Subcutaneous abdominal adipose tissue (tissue), 5 donors: ENCODE measurements around the gene SCAP.
"Not testable (repeated sequence)": the region's sequence is repeated elsewhere in the genome, so short reads cannot be mapped to it uniquely, and the experiment has no call there.

Experiments
- H3K27ac ChIP-seq: one replicate; pipeline ENCODE4 v1.7.0; 2013; ENCODE audit warnings: low read depth, mild to moderate bottlenecking, inconsistent platforms, low read length, moderate library complexity
- H3K27me3 ChIP-seq, 5 donors: one replicate each; pipeline ENCODE4 v1.7.0; 2013; ENCODE audit warnings: low read length in 5 of 5, inconsistent platforms in 1 of 5; ENCODE audit not compliant: control insufficient read depth in 5 of 5, insufficient read depth in 4 of 5
- H3K36me3 ChIP-seq, 5 donors: one replicate each; pipeline ENCODE4 v1.7.0; 2013; ENCODE audit warnings: low read length in 5 of 5; ENCODE audit not compliant: control insufficient read depth in 5 of 5, insufficient read depth in 5 of 5
- H3K4me1 ChIP-seq, 5 donors: one replicate each; pipeline ENCODE4 v1.7.0; 2013; ENCODE audit warnings: low read length in 5 of 5, mild to moderate bottlenecking in 3 of 5, moderate library complexity in 1 of 5; ENCODE audit not compliant: control insufficient read depth in 5 of 5, insufficient read depth in 5 of 5
- H3K4me3 ChIP-seq, 5 donors: one replicate each; pipeline ENCODE4 v1.7.0; 2013; ENCODE audit warnings: low read length in 5 of 5, low read depth in 1 of 5
- H3K9ac ChIP-seq, 5 donors: one replicate each; pipeline ENCODE4 v1.7.0; 2013; ENCODE audit warnings: low read length in 5 of 5, mild to moderate bottlenecking in 4 of 5, moderate library complexity in 3 of 5
- H3K9me3 ChIP-seq, 5 donors: one replicate each; pipeline ENCODE4 v1.7.0; 2013; ENCODE audit warnings: low read length in 5 of 5; ENCODE audit not compliant: control insufficient read depth in 5 of 5
- donor health status: healthy.
- donor health status: healthy.
- donor health status: healthy.
- donor health status: healthy.
- donor health status: healthy.

SCAP gene

DNA sequence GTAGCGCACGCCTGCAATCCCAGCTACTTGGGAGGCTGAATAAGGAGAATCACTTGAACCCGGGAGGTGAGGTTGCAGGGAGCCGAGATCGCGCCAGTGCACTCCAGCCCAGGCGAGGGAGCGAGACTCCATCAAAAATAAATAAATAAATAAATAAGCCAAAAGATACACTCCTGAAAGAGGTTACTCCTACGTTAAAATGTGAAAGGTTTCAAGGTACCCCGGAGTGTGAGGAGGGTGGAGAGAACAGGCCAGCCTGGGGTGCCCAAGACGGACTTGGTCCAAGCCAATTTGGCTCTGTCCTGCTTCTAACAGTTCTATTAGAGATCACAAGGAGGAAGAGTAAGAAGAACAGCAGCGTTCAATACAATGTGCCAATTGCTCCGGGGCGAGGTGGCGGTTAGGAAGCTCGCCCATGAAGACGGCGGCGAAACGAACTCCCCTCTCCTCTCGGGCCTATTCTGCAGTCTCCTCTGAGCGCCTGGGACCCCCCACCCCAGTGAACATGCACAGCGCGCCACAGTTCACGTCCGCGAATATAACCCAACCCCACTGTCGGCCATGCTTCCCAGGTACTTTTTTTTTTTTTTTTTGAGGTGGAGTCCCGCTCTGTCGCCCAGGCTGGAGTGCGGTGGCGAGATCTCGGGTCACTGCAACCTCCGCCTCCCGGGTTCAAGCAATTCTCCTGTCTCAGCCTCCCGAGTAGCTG lies 36.8 kb upstream of the SCAP start:
- no peaks in the 10 kb centered on the region for H3K27me3 ChIP-seq
- H3K4me1 ChIP-seq: peaks cover 0 to 14% (median 12%) of the 10 kb centered on the region in 5 donors
- H3K4me3 ChIP-seq: peak overlapping the region; percentile 79 to 92 (median 88)
- peak overlapping the region; percentile 93 for H3K27ac ChIP-seq
- no peaks in the 10 kb centered on the region for H3K9me3 ChIP-seq
- H3K36me3 ChIP-seq: peaks cover 3 to 30% (median 15%) of the 10 kb centered on the region in 5 donors
- peak overlapping the region; percentile 63 to 94 (median 78) for H3K9ac ChIP-seq

DNA sequence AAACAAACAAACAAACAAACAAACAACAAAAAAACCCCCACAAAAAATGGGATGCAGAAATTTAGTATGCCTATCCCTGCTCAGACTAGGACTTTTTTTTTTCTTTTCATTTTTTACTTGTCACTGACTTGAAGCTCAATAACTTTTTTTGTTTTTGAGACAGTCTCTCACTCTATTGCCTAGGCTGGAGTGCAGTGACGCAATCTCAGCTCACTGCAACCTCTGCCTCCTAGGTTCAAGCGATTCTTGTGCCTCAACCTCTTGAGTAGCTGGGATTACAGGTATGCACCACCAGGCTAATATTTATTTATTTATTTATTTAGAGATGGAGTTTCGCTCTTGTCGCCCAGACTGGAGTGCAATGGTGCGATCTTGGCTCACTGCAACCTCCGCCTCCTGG lies 29.5 kb upstream of the SCAP start:
- H3K4me3 ChIP-seq, H3K27me3 ChIP-seq, H3K4me1 ChIP-seq, H3K27ac ChIP-seq, H3K9ac ChIP-seq, H3K9me3 ChIP-seq: not testable (repeated sequence)
- peaks cover 5 to 69% (median 45%) of the 10 kb centered on the region in 5 donors for H3K36me3 ChIP-seq

DNA sequence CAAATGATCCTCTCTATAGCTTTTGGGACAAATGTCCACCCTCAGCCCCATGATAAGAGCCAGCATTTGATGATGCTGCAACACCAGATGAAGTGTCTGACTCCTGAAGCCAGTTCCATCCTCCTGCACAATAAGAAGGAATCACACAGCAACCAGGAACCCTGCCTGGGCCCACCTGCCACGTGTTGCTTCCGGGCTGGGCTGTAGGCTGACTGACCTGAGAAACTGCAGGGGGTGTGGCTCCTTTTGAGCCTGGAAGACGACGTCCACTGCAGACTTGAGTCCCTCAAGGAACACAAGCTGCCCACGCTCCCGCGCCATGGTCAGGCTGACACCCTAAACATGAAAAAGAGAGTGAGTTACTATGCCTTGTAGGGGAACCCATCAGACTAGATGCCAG lies 28.4 kb upstream of the SCAP start:
- H3K9ac ChIP-seq: no peak overlapping the region
- no peaks in the 10 kb centered on the region for H3K4me1 ChIP-seq
- H3K36me3 ChIP-seq: peaks cover 5 to 64% (median 46%) of the 10 kb centered on the region in 5 donors
- H3K27ac ChIP-seq: no peak overlapping the region
- no peak overlapping the region for H3K4me3 ChIP-seq
- H3K27me3 ChIP-seq: no peaks in the 10 kb centered on the region
- H3K9me3 ChIP-seq: no peaks in the 10 kb centered on the region

DNA sequence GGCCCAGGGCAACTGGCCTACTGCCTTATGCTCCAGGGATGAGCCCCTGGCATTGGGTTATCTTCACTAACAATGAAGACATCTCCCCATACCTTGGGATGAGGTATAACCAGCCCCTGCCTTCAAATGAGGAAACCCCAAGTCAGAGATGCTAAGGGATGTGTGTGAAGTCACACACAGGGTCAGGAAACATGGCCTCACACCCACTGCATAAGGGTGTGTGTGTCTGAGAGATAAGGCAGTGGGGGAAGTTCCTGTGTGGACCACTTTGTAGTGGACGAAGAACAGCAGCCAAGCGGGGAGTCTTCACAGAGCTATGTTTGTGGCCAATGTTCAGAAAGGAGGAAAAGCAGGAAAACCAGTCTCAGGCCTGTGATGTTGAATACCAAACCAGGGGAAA lies 27.3 kb upstream of the SCAP start:
- H3K9me3 ChIP-seq: no peaks in the 10 kb centered on the region
- no peak overlapping the region for H3K9ac ChIP-seq
- H3K27ac ChIP-seq: no peak overlapping the region
- no peak overlapping the region for H3K4me3 ChIP-seq
- no peaks in the 10 kb centered on the region for H3K4me1 ChIP-seq
- H3K27me3 ChIP-seq: no peaks in the 10 kb centered on the region
- H3K36me3 ChIP-seq: peaks cover 5 to 67% (median 54%) of the 10 kb centered on the region in 5 donors

DNA sequence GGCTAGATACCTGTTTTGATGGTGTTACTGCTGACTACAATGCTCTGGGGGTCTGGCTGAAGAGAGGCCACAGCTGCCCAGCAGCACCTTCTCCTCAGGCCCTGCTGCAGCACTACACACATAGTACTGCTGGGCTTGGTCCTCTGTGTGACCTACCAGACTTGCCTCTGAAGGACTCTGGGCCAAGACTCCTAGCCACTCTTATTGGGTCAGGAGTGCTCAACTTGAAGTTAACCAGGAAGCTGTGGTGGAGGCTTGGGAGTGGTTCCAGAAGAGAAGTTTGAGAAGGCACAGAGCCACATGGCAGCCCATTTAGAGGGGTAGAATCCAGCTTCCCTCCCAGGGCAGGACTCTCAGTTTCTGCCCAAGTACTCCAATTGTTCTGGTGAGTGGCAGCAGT lies 21.2 kb upstream of the SCAP start:
- Histone ChIP-seq H3K9ac (no peak overlapping the region), H3K36me3 (peaks cover 2 to 67% (median 56%) of the 10 kb centered on the region in 5 donors), H3K27ac (no peak overlapping the region), H3K4me3 (no peak overlapping the region), H3K27me3 (no peaks in the 10 kb centered on the region), H3K9me3 (no peaks in the 10 kb centered on the region), H3K4me1 (no peaks in the 10 kb centered on the region)

DNA sequence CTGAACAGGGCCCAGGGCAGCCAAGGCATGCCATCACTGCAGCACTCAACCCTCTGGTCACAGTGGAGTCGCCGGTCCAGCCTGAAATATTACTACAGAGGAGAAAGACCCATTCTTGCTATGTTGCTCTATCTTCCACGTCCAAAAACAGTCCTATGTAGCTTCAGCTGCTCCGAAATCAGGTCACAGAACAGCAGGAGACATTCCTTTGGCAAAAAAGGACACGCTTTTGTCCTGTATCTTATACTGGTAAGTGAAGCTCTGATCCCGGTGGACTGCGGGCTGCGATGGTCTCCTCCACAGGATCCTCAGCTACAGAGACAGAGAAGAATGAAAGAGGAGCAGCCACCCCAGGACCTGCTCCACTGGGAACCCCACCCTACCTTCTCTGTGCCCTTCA lies 20.1 kb upstream of the SCAP start:
- Histone ChIP-seq H3K4me1 (no peaks in the 10 kb centered on the region), H3K27me3 (no peaks in the 10 kb centered on the region), H3K36me3 (peaks cover 0 to 57% (median 46%) of the 10 kb centered on the region in 5 donors), H3K9me3 (no peaks in the 10 kb centered on the region), H3K27ac (no peak overlapping the region), H3K9ac (no peak overlapping the region), H3K4me3 (no peak overlapping the region)

DNA sequence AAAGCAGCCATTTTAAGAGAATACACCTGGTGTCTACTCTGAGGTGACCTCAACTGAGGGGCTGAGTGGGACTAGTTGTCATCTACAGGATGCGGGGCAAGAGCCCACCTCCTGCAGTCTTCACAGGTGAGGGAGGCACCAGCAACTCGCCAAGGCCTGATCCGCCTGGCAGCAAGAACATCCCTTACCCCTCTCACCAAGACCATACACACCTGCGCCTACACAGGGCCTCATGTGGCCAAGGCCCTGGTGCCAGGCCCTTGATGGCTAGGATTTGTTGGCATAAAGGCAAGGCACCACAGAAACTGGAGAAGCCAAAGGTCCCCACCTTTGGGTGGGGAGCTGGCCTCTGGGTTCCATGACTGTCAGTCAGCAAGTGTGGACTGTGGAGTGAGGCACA lies 19.4 kb upstream of the SCAP start:
- H3K9me3 ChIP-seq: no peaks in the 10 kb centered on the region

DNA sequence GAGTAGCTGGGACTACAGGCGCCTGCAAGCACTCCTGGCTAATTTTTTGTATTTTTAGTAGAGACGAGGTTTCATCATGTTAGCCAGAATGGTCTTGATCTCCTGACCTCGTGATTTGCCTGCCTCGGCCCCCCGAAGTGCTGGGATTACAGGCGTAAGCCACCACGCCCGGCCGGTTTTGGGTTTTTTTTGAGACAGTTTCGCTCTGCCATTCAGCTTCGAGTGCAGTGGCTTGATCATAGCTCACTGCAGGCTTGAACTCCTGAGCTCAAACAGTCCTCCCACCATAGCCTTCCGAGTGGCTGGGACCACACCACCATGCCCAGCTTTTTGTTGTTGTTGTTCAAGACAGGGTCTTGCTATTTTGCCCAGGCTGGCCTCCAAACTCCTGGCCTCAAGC lies 16.0 kb upstream of the SCAP start:
- no peak overlapping the region for H3K4me3 ChIP-seq
- no peaks in the 10 kb centered on the region for H3K9me3 ChIP-seq
- no peaks in the 10 kb centered on the region for H3K27me3 ChIP-seq
- no peaks in the 10 kb centered on the region for H3K4me1 ChIP-seq
- H3K36me3 ChIP-seq: peaks cover 0 to 24% (median 17%) of the 10 kb centered on the region in 5 donors
- no peak overlapping the region for H3K9ac ChIP-seq
- no peak overlapping the region for H3K27ac ChIP-seq

More for the DNA sequence above, 19.4 kb upstream of the SCAP start:
- H3K27ac ChIP-seq: no peak overlapping the region
- no peaks in the 10 kb centered on the region for H3K27me3 ChIP-seq
- H3K4me3 ChIP-seq: no peak overlapping the region
- no peak overlapping the region for H3K9ac ChIP-seq
- peaks cover 0 to 52% (median 40%) of the 10 kb centered on the region in 5 donors for H3K36me3 ChIP-seq
- H3K4me1 ChIP-seq: no peaks in the 10 kb centered on the region

DNA sequence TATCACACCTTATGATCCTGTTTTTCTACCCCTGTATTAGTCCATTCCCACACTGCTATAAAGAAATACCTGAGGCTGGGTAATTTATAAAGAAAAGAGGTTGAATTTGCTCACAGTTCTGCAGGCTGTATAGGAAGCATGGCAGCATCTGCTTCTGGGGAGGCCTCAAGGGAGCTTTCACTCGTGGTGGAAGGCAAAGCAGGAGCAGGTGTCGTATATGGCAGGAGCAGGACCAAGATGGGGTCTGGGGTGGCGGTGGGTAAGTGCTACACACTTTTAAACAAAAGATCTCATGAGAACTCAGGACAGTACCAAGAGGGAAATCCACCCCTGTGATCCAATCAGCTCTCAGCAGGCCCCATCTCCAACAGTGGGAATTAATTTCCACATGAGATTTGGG lies 15.4 kb upstream of the SCAP start:
- H3K9me3 ChIP-seq: no peaks in the 10 kb centered on the region

DNA sequence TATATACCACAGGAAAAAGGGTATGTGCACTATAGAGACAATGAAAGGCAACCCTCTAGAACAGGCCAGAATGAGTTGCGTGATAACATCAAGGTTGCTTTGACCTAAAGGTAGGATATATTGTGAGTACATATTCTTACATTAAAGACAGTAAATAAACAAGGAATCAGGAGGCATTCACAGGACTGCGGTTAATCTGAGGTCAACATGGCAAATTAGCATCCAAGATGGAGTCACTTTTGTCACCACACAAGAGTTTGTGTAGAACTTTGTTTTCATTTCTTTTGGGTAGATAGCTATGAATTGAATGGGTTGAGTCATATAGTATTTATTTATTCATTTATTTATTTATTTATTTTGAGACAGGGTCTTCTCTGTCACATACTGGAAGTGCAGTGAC lies 11.5 kb upstream of the SCAP start:
- Histone ChIP-seq H3K27ac (no peak overlapping the region), H3K36me3 (peaks cover 0 to 3% (median 0%) of the 10 kb centered on the region in 5 donors), H3K4me3 (no peak overlapping the region), H3K9ac (no peak overlapping the region), H3K27me3 (no peaks in the 10 kb centered on the region), H3K4me1 (no peaks in the 10 kb centered on the region), H3K9me3 (no peaks in the 10 kb centered on the region)

More for the DNA sequence above, 15.4 kb upstream of the SCAP start:
- Histone ChIP-seq H3K9ac (no peak overlapping the region), H3K36me3 (peaks cover 0 to 19% (median 14%) of the 10 kb centered on the region in 5 donors), H3K27me3 (no peaks in the 10 kb centered on the region), H3K27ac (no peak overlapping the region), H3K4me1 (no peaks in the 10 kb centered on the region), H3K4me3 (no peak overlapping the region)
